Progenitor cell of endocrine pancreas (in vitro differentiated cells): ENCODE results near the gene NAV2. TPM values are rescaled to one million over a fixed set of nuclear protein-coding genes. Genes with fewer than 3 reads are reported as not detected.
A peak's percentile ranks its signal among the peaks of the same experiment; 100 is the strongest.

Experiments
- DNase-seq: peaks from one replicate; pipeline ENCODE4 v3.0.0; 2021; ENCODE audit warnings: low spot score; ENCODE audit not compliant: unreplicated experiment
- H3K27ac Mint-ChIP-seq: 2 replicates; pipeline ENCODE4 v1.8.0; 2021; ENCODE audit warnings: mild to moderate bottlenecking, moderate library complexity, mixed read lengths
- H3K27me3 Mint-ChIP-seq: 2 replicates; pipeline ENCODE4 v1.8.0; 2021; ENCODE audit warnings: mixed read lengths
- H3K36me3 Mint-ChIP-seq: 2 replicates; pipeline ENCODE4 v1.8.0; 2022; ENCODE audit warnings: mixed read lengths; ENCODE audit not compliant: insufficient read depth
- H3K4me1 Mint-ChIP-seq: 2 replicates; pipeline ENCODE4 v1.8.0; 2021; ENCODE audit warnings: low read depth, mixed read lengths
- H3K4me3 Mint-ChIP-seq: 2 replicates; pipeline ENCODE4 v1.8.0; 2021; ENCODE audit warnings: low read depth, mild to moderate bottlenecking, moderate library complexity, mixed read lengths
- H3K9me3 Mint-ChIP-seq: 2 replicates; pipeline ENCODE4 v1.8.0; 2021; ENCODE audit warnings: low read depth, mixed read lengths
- total RNA-seq: library from RNA; stranded (reverse); gene quantifications from 2 replicates; pipeline ENCODE4 v1.2.1, GENCODE V29; 2021
- TF ChIP-seq, protein P1 (sequence below): fragments of 200-600 bp; sonication (generic); IDR thresholded peaks from one replicate; pipeline ENCODE4 v1.5.0; 2021; ENCODE audit warnings: antibody characterized with exemption, mild to moderate bottlenecking; ENCODE audit not compliant: unreplicated experiment

NAV2 gene
- total RNA-seq, 1 donor from 2014 or later: 88.3 TPM

- Mint-ChIP-seq H3K4me3 (no peak overlapping the region), H3K36me3 (peaks cover 40% of the 10 kb centered on the region), H3K9me3 (no peaks in the 10 kb centered on the region), H3K4me1 (peaks cover 20% of the 10 kb centered on the region), H3K27ac (peak overlapping the region; percentile 69), H3K27me3 (no peaks in the 10 kb centered on the region)
- DNase-seq: no peak
- TF ChIP-seq, protein P1, sequence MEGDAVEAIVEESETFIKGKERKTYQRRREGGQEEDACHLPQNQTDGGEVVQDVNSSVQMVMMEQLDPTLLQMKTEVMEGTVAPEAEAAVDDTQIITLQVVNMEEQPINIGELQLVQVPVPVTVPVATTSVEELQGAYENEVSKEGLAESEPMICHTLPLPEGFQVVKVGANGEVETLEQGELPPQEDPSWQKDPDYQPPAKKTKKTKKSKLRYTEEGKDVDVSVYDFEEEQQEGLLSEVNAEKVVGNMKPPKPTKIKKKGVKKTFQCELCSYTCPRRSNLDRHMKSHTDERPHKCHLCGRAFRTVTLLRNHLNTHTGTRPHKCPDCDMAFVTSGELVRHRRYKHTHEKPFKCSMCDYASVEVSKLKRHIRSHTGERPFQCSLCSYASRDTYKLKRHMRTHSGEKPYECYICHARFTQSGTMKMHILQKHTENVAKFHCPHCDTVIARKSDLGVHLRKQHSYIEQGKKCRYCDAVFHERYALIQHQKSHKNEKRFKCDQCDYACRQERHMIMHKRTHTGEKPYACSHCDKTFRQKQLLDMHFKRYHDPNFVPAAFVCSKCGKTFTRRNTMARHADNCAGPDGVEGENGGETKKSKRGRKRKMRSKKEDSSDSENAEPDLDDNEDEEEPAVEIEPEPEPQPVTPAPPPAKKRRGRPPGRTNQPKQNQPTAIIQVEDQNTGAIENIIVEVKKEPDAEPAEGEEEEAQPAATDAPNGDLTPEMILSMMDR: no peak
Observed at GRCh38 chr11:20066013-20066782, 353.6 kb downstream of the NAV2 start.

DNA sequence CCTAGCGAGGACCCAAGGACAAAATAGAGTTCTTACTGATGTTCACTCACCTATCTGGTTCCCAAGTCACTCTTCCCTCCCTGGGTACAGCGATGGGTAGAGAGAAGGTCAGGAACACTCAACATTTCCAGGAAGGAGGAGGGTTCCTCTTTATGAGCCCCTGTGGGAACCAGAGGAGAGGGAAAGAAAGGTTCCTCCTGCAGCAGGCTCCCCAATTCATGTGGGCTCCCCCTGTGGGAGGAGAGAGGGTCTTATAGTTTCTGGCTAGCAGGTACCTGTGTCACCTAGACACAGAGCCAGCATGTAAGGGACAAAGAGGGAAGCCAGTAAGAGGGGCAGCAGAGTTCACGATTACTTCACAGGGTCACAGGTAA, 354.1 kb downstream of the NAV2 start:
- TF ChIP-seq, protein P1: no peak
- peaks cover 5% of the 10 kb centered on the region for H3K9me3 Mint-ChIP-seq
- H3K4me1 Mint-ChIP-seq: peaks cover 20% of the 10 kb centered on the region
- H3K4me3 Mint-ChIP-seq: no peak overlapping the region
- H3K27me3 Mint-ChIP-seq: no peaks in the 10 kb centered on the region
- peak overlapping the region; percentile 77 for H3K27ac Mint-ChIP-seq
- no peak for DNase-seq
- H3K36me3 Mint-ChIP-seq: peaks cover 45% of the 10 kb centered on the region

DNA sequence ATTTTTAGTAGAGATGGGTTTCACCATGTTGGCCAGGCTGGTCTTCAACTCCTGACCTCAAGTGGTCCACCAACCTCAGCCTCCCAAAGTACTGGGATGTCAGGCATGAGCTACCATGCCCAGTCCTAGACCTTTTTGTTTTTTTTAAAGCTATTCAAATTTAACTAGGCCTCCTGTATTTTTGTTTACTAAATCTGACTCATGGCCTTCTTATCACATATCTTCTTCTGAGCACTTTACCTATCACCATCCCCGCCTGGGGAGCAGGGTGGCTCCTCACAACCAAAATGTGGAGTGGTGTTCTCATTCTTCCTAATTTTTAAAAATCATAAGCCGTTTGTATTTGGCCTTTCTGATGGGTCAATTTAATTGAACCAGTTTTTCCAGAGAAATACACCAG, 355.0 kb downstream of the NAV2 start:
- H3K27me3 Mint-ChIP-seq: no peaks in the 10 kb centered on the region
- no peak overlapping the region for H3K27ac Mint-ChIP-seq
- H3K36me3 Mint-ChIP-seq: peaks cover 49% of the 10 kb centered on the region
- H3K4me1 Mint-ChIP-seq: peaks cover 20% of the 10 kb centered on the region
- TF ChIP-seq, protein P1: no peak
- H3K9me3 Mint-ChIP-seq: peaks cover 14% of the 10 kb centered on the region
- H3K4me3 Mint-ChIP-seq: no peak overlapping the region
- DNase-seq: no peak

GRCh38 chr11:20068691-20069090, 356.1 kb downstream of the NAV2 start:
- DNase-seq: no peak

GRCh38 chr11:20070459-20070858, 357.8 kb downstream of the NAV2 start:
- TF ChIP-seq, protein P1: no peak
- peak overlapping the region; percentile 91 for H3K27ac Mint-ChIP-seq
- peaks cover 69% of the 10 kb centered on the region for H3K36me3 Mint-ChIP-seq
- H3K4me3 Mint-ChIP-seq: no peak overlapping the region
- H3K4me1 Mint-ChIP-seq: peaks cover 22% of the 10 kb centered on the region
- peaks cover 25% of the 10 kb centered on the region for H3K9me3 Mint-ChIP-seq
- H3K27me3 Mint-ChIP-seq: no peaks in the 10 kb centered on the region
- DNase-seq: no peak

More at GRCh38 chr11:20068691-20069090, 356.1 kb downstream of the NAV2 start:
- Mint-ChIP-seq H3K36me3 (peaks cover 58% of the 10 kb centered on the region), H3K27me3 (no peaks in the 10 kb centered on the region), H3K27ac (peak overlapping the region; percentile 65), H3K4me3 (no peak overlapping the region), H3K4me1 (peaks cover 20% of the 10 kb centered on the region), H3K9me3 (peaks cover 18% of the 10 kb centered on the region)
- TF ChIP-seq, protein P1: no peak
